Sigmoid colon (tissue), 7 donors: Measurements from ENCODE around the gene PRR15L. TPM values are rescaled to one million over a fixed set of nuclear protein-coding genes. Genes with fewer than 3 reads are reported as not detected.
A peak's percentile ranks its signal among the peaks of the same experiment; 100 is the strongest.

Experiments used
- DNase-seq: peaks from one replicate; pipeline ENCODE4 v3.0.0-alpha.2; 2019
- H3K27ac ChIP-seq, 4 donors: fragments of 200-600 bp; sonication (generic); one replicate each; pipeline ENCODE4 v1.5.1; 2016 to 2019; ENCODE audit warnings: mild to moderate bottlenecking in 1 of 4
- H3K27me3 ChIP-seq, 3 donors: fragments of 200-600 bp; sonication (generic); one replicate each; pipeline ENCODE4 v1.5.1; 2019; ENCODE audit warnings: mild to moderate bottlenecking in 1 of 3
- H3K36me3 ChIP-seq, 4 donors: fragments of 200-600 bp; sonication (generic); one replicate each; pipeline ENCODE4 v1.5.1; 2016 to 2019
- H3K4me1 ChIP-seq, 4 donors: fragments of 200-600 bp; sonication (generic); one replicate each; pipeline ENCODE4 v1.5.1; 2017 to 2019
- H3K4me3 ChIP-seq, 4 donors: fragments of 200-600 bp; sonication (generic); one replicate each; pipeline ENCODE4 v1.5.1; 2017 to 2019; ENCODE audit warnings: mild to moderate bottlenecking in 2 of 4, moderate library complexity in 1 of 4
- H3K9me3 ChIP-seq, 4 donors: fragments of 200-600 bp in 3 of 4; sonication (generic) in 3 of 4; one replicate each; pipeline versions ENCODE4 v1.5.1 to v1.6.1; 2013 to 2019
- CTCF ChIP-seq, 4 experiments: fragments of 450-650 bp in 3 of 4; fragments of 200-600 bp in 1 of 4; IDR thresholded peaks; one replicate each; pipeline ENCODE4 v1.5.1; 2016 to 2019; ENCODE audit warnings: antibody characterized with exemption in 4 of 4, mild to moderate bottlenecking in 3 of 4, moderate library complexity in 2 of 4
- EP300 ChIP-seq, 4 donors: sonication (generic); formaldehyde crosslinking; IDR thresholded peaks; one replicate each; pipeline ENCODE4 v1.6.1; 2017; ENCODE audit warnings: antibody characterized with exemption in 4 of 4
- POLR2A ChIP-seq, 2 donors: fragments of 450-650 bp; IDR thresholded peaks; one replicate each; pipeline ENCODE4 v1.6.1; 2016; ENCODE audit warnings: antibody characterized with exemption in 2 of 2, mild to moderate bottlenecking in 2 of 2, moderate library complexity in 2 of 2
- POLR2AphosphoS5 ChIP-seq, 4 donors: sonication (generic); formaldehyde crosslinking; IDR thresholded peaks; one replicate each; pipeline ENCODE4 v1.6.1; 2017; ENCODE audit warnings: antibody characterized with exemption in 4 of 4
- WGBS, 2 donors: extraction: QIAGEN DNeasy Blood & Tissue Kit; methylation state at CpG; one replicate each; pipeline ENCODE4 v1.1.7; 2013; 5-methylcytosine and 5-hydroxymethylcytosine counted together
- intact Hi-C: fragments of 100-400 bp; cut with DNase I; formaldehyde crosslinking; loops from one replicate; pipeline ENCODE4 v1.15.1; 2023
- polyA plus RNA-seq, 3 donors: library from polyadenylated mRNA; stranded (reverse); fragments of 200-250 nt; gene quantifications; one replicate each; pipeline ENCODE4 v1.2.3, GENCODE V29; 2013
- total RNA-seq, 4 donors: library from RNA; depleted of rRNA; stranded (reverse); fragments of >200 nt; gene quantifications; one replicate each; pipeline ENCODE4 v1.1.0, GENCODE V29; 2016
- donor health status: healthy with polysubstance abuse.
- donor health status: Bipolar disorder and iron deficiency.
- donor health status: healthy.

The PRR15L gene
- total and polyA plus RNA-seq, 7 donors = 0.36 to 334 (median 251) TPM; not detected in 3

- TF ChIP-seq POLR2A (IDR thresholded peaks at IDR 0.05) (peak in 1 of 2 donors; percentile 39), EP300 (IDR thresholded peaks at IDR 0.05) (no peak), CTCF (IDR thresholded peaks at IDR 0.05) (no peak), POLR2AphosphoS5 (IDR thresholded peaks at IDR 0.05) (peak in 1 of 4 donors; percentile 6)
- peaks cover 0 to 12% (median 8%) of the 10 kb centered on the region in 4 donors for H3K4me1 ChIP-seq
- H3K27ac ChIP-seq = peak overlapping the region in 3 of 4 donors; percentile 7 to 14 (median 7)
- 11 to 52% methylated on average over 1 of the region's 1 CpG for WGBS, 2 donors
- no peaks in the 10 kb centered on the region for H3K36me3 ChIP-seq
- intact Hi-C loops = no loop called here
- H3K27me3 ChIP-seq = no peaks in the 10 kb centered on the region
- H3K9me3 ChIP-seq = no peaks in the 10 kb centered on the region
- H3K4me3 ChIP-seq = no peak overlapping the region
- no peak for DNase-seq
Observed at GRCh38 chr17:47966079-47966519, 8.4 kb upstream of the PRR15L start.

GRCh38 chr17:47964856-47965255 lies 7.2 kb upstream of the PRR15L start:
- H3K4me3 ChIP-seq = no peak overlapping the region
- H3K4me1 ChIP-seq = peaks cover 0 to 6% (median 3%) of the 10 kb centered on the region in 4 donors
- no peaks in the 10 kb centered on the region for H3K27me3 ChIP-seq
- TF ChIP-seq CTCF (IDR thresholded peaks at IDR 0.05) = no peak
- no peak for TF ChIP-seq POLR2A (IDR thresholded peaks at IDR 0.05)
- no peak for TF ChIP-seq POLR2AphosphoS5 (IDR thresholded peaks at IDR 0.05)
- TF ChIP-seq EP300 (IDR thresholded peaks at IDR 0.05) = no peak
- H3K9me3 ChIP-seq = no peaks in the 10 kb centered on the region
- DNase-seq = no peak
- WGBS, 2 donors = 96 to 98% methylated on average over 5 of the region's 5 CpGs
- H3K36me3 ChIP-seq = no peaks in the 10 kb centered on the region
- H3K27ac ChIP-seq = no peak overlapping the region
- intact Hi-C loops = no loop called here

GRCh38 chr17:47962901-47963300 lies 5.2 kb upstream of the PRR15L start:
- no peaks in the 10 kb centered on the region for H3K9me3 ChIP-seq
- no peaks in the 10 kb centered on the region for H3K27me3 ChIP-seq
- WGBS, 2 donors = 82 to 97% methylated on average over 3 of the region's 3 CpGs
- no peak overlapping the region for H3K4me3 ChIP-seq
- peaks cover 0 to 6% (median 3%) of the 10 kb centered on the region in 4 donors for H3K4me1 ChIP-seq
- TF ChIP-seq CTCF (IDR thresholded peaks at IDR 0.05) = no peak
- no peak for TF ChIP-seq EP300 (IDR thresholded peaks at IDR 0.05)
- no peak for TF ChIP-seq POLR2A (IDR thresholded peaks at IDR 0.05)
- no peak for TF ChIP-seq POLR2AphosphoS5 (IDR thresholded peaks at IDR 0.05)
- intact Hi-C loops = no loop called here
- no peak overlapping the region for H3K27ac ChIP-seq
- no peaks in the 10 kb centered on the region for H3K36me3 ChIP-seq
- DNase-seq = no peak

GRCh38 chr17:47961406-47961805 lies 3.7 kb upstream of the PRR15L start:
- Histone ChIP-seq H3K36me3 (no peaks in the 10 kb centered on the region), H3K9me3 (no peaks in the 10 kb centered on the region), H3K4me3 (no peak overlapping the region), H3K27ac (no peak overlapping the region), H3K4me1 (peaks cover 0 to 4% (median 1%) of the 10 kb centered on the region in 4 donors), H3K27me3 (no peaks in the 10 kb centered on the region)
- 88 to 89% methylated on average over 6 of the region's 6 CpGs for WGBS, 2 donors
- intact Hi-C loops = no loop called here
- TF ChIP-seq POLR2A (IDR thresholded peaks at IDR 0.05) = no peak
- TF ChIP-seq EP300 (IDR thresholded peaks at IDR 0.05) = no peak
- no peak for TF ChIP-seq CTCF (IDR thresholded peaks at IDR 0.05)
- no peak for TF ChIP-seq POLR2AphosphoS5 (IDR thresholded peaks at IDR 0.05)
- DNase-seq = no peak
